Measurements from ENCODE around the gene SH2D1B. TPM values are rescaled to one million over a fixed set of nuclear protein-coding genes. Genes with fewer than 3 reads are reported as not detected.
A peak's percentile ranks its signal among the peaks of the same experiment; 100 is the strongest.
"Not testable (repeated sequence)": the region's sequence is repeated elsewhere in the genome, so short reads cannot be mapped to it uniquely, and the experiment has no call there.

Gene SH2D1B
- total RNA-seq, 3 donors from 2014 or later (not counting 1 experiment from before 2014, with no cell fraction given): 133 to 250 (median 143) TPM

- no peak for TF ChIP-seq CTCF (IDR thresholded peaks at IDR 0.05)
- peak overlapping the region; percentile 88 to 91 for H3K27ac Mint-ChIP-seq
- ATAC-seq: no peak
- Histone ChIP-seq H3K27me3 (ENCODE audit: control insufficient read depth, insufficient read depth, low read length) (no peaks in the 10 kb centered on the region), H3K27ac (ENCODE audit: low read length) (peak overlapping the region; percentile 68), H3K9me3 (ENCODE audit: control insufficient read depth, insufficient read depth, low read length) (no peaks in the 10 kb centered on the region), H3K36me3 (ENCODE audit: control insufficient read depth, insufficient read depth, low read length) (no peaks in the 10 kb centered on the region), H3K4me3 (ENCODE audit: low read length) (no peak overlapping the region), H3K4me1 (ENCODE audit: control insufficient read depth, insufficient read depth, low read length) (peaks cover 29% of the 10 kb centered on the region)
- H3K4me3 Mint-ChIP-seq: no peak overlapping the region
- WGBS (ENCODE audit: insufficient coverage): 72% methylated on average over 10 of the region's 10 CpGs
- H3K27me3 Mint-ChIP-seq (ENCODE audit: low read depth in 2 of 2): no peaks in the 10 kb centered on the region
- intact Hi-C loops (cut with micrococcal nuclease): no loop called here
- H3K9me3 Mint-ChIP-seq: no peaks in the 10 kb centered on the region
- DNase-seq: no peak
- peaks cover 39 to 46% of the 10 kb centered on the region in 2 donors for H3K4me1 Mint-ChIP-seq
- no peaks in the 10 kb centered on the region for H3K36me3 Mint-ChIP-seq
Measured at GRCh38 chr1:162422662-162423375, 10.9 kb upstream of the SH2D1B start.

GRCh38 chr1:162421258-162422164 is 9.6 kb upstream of the SH2D1B start:
- 48% methylated on average over 2 of the region's 5 CpGs for WGBS (ENCODE audit: insufficient coverage)
- Histone ChIP-seq H3K9me3 (ENCODE audit: control insufficient read depth, insufficient read depth, low read length) (no peaks in the 10 kb centered on the region), H3K4me3 (ENCODE audit: low read length) (no peak overlapping the region), H3K27me3 (ENCODE audit: control insufficient read depth, insufficient read depth, low read length) (no peaks in the 10 kb centered on the region), H3K36me3 (ENCODE audit: control insufficient read depth, insufficient read depth, low read length) (no peaks in the 10 kb centered on the region), H3K4me1 (ENCODE audit: control insufficient read depth, insufficient read depth, low read length) (peaks cover 29% of the 10 kb centered on the region), H3K27ac (ENCODE audit: low read length) (peak overlapping the region; percentile 68)
- peaks cover 50 to 59% of the 10 kb centered on the region in 2 donors for H3K4me1 Mint-ChIP-seq
- H3K36me3 Mint-ChIP-seq: no peaks in the 10 kb centered on the region
- no peaks in the 10 kb centered on the region for H3K27me3 Mint-ChIP-seq (ENCODE audit: low read depth in 2 of 2)
- ATAC-seq (peak; percentile 33 to 57 (median 47)), DNase-seq (no peak)
- intact Hi-C loops (cut with micrococcal nuclease): loop anchor here (1.0 to 2.0 kb wide), 2 partner anchors 9 to 15 kb away; partner anchors contain the start of gene SH2D1B
- peak overlapping the region; percentile 75 for H3K4me3 Mint-ChIP-seq
- no peaks in the 10 kb centered on the region for H3K9me3 Mint-ChIP-seq
- H3K27ac Mint-ChIP-seq: peak overlapping the region; percentile 88 to 91
- no peak for TF ChIP-seq CTCF (IDR thresholded peaks at IDR 0.05)

GRCh38 chr1:162420120-162420519 is 8.2 kb upstream of the SH2D1B start:
- TF ChIP-seq CTCF (IDR thresholded peaks at IDR 0.05): no peak
- Mint-ChIP-seq H3K4me3 (peak overlapping the region; percentile 75), H3K36me3 (no peaks in the 10 kb centered on the region), H3K27me3 (ENCODE audit: low read depth in 2 of 2) (no peaks in the 10 kb centered on the region), H3K9me3 (no peaks in the 10 kb centered on the region), H3K27ac (peak overlapping the region; percentile 88 to 91), H3K4me1 (peaks cover 63 to 73% of the 10 kb centered on the region in 2 donors)
- no peak for DNase-seq
- H3K36me3 ChIP-seq (ENCODE audit: control insufficient read depth, insufficient read depth, low read length): no peaks in the 10 kb centered on the region
- H3K27me3 ChIP-seq (ENCODE audit: control insufficient read depth, insufficient read depth, low read length): no peaks in the 10 kb centered on the region
- H3K27ac ChIP-seq (ENCODE audit: low read length): peak overlapping the region; percentile 68
- 34% methylated on average over 3 of the region's 3 CpGs for WGBS (ENCODE audit: insufficient coverage)
- intact Hi-C loops (cut with micrococcal nuclease): loop anchor here (2.0 kb wide), 1 partner anchor 13 kb away; no protein-coding TSS in a partner anchor
- no peak overlapping the region for H3K4me3 ChIP-seq (ENCODE audit: low read length)
- peak; percentile 61 to 76 (median 68) for ATAC-seq
- no peaks in the 10 kb centered on the region for H3K9me3 ChIP-seq (ENCODE audit: control insufficient read depth, insufficient read depth, low read length)
- H3K4me1 ChIP-seq (ENCODE audit: control insufficient read depth, insufficient read depth, low read length): peaks cover 29% of the 10 kb centered on the region

- WGBS (ENCODE audit: insufficient coverage): 72% methylated on average over 7 of the region's 9 CpGs
- H3K9me3 Mint-ChIP-seq; H3K9me3 ChIP-seq (ENCODE audit: control insufficient read depth, insufficient read depth, low read length); H3K4me3 ChIP-seq (ENCODE audit: low read length); H3K27me3 Mint-ChIP-seq (ENCODE audit: low read depth in 2 of 2); H3K4me3 Mint-ChIP-seq; H3K36me3 Mint-ChIP-seq; intact Hi-C loops (cut with micrococcal nuclease); H3K36me3 ChIP-seq (ENCODE audit: control insufficient read depth, insufficient read depth, low read length); H3K27me3 ChIP-seq (ENCODE audit: control insufficient read depth, insufficient read depth, low read length); ATAC-seq; DNase-seq: not testable (repeated sequence)
- Mint-ChIP-seq H3K27ac (peak overlapping the region; percentile 88 to 91), H3K4me1 (peaks cover 65 to 75% of the 10 kb centered on the region in 2 donors)
- peaks cover 30% of the 10 kb centered on the region for H3K4me1 ChIP-seq (ENCODE audit: control insufficient read depth, insufficient read depth, low read length)
- H3K27ac ChIP-seq (ENCODE audit: low read length): peak overlapping the region; percentile 68
Measured at GRCh38 chr1:162419450-162419931, 7.6 kb upstream of the SH2D1B start.

- H3K4me3 ChIP-seq (ENCODE audit: low read length); H3K36me3 ChIP-seq (ENCODE audit: control insufficient read depth, insufficient read depth, low read length); DNase-seq; H3K27me3 ChIP-seq (ENCODE audit: control insufficient read depth, insufficient read depth, low read length); H3K9me3 Mint-ChIP-seq; intact Hi-C loops (cut with micrococcal nuclease); H3K27ac ChIP-seq (ENCODE audit: low read length); ATAC-seq; H3K36me3 Mint-ChIP-seq; H3K27ac Mint-ChIP-seq; H3K4me3 Mint-ChIP-seq; H3K9me3 ChIP-seq (ENCODE audit: control insufficient read depth, insufficient read depth, low read length); H3K27me3 Mint-ChIP-seq (ENCODE audit: low read depth in 2 of 2): not testable (repeated sequence)
- WGBS (ENCODE audit: insufficient coverage): 79% methylated on average over 7 of the region's 7 CpGs
- peaks cover 37% of the 10 kb centered on the region for H3K4me1 ChIP-seq (ENCODE audit: control insufficient read depth, insufficient read depth, low read length)
- peaks cover 69 to 76% of the 10 kb centered on the region in 2 donors for H3K4me1 Mint-ChIP-seq
Measured at GRCh38 chr1:162418584-162418983, 6.6 kb upstream of the SH2D1B start.
